SK-N-SH (cell line): Measurements from ENCODE around the gene PTPN6. TPM values are rescaled to one million over a fixed set of nuclear protein-coding genes. Genes with fewer than 3 reads are reported as not detected.

Experiments
- CTCF ChIA-PET: fragments of 300-600, 350-600 bp; formaldehyde crosslinking; extraction: SDS; loops from one replicate; lab custom pipeline; 2021; lab: Yijun Ruan, JAX
- POLR2A ChIA-PET: fragments of 350-600 bp; sonication (Branson Sonifier 250); formaldehyde crosslinking; extraction: SDS; loops from one replicate; lab custom pipeline; 2020; ENCODE audit warnings: antibody characterized with exemption, inconsistent platforms; lab: Yijun Ruan, JAX
- DNase-seq: peaks from one replicate; pipeline ENCODE4 v3.0.0; 2012
- H2AFZ ChIP-seq: fragments of 200-600 bp; sonication (generic); 2 replicates; pipeline ENCODE4 v1.8.1; 2016; ENCODE audit warnings: antibody characterized with exemption, mild to moderate bottlenecking, low read depth
- H3F3A ChIP-seq: fragments of 200-600 bp; sonication (generic); replicated peaks from 2 replicates; pipeline ENCODE3; 2016; ENCODE audit warnings: antibody characterized with exemption, mild to moderate bottlenecking; ENCODE audit not compliant: insufficient read depth
- H3K27ac ChIP-seq, 2 experiments: fragments of 200-500 bp in 1 of 2; fragments of 200-600 bp in 1 of 2; sonication (Bioruptor generic) in 1 of 2; sonication (generic), shearing (Covaris generic) in 1 of 2; 2 replicates each; pipeline versions ENCODE4 v1.5.1 to v1.6.1; 2014 to 2016; ENCODE audit warnings: low read depth in 2 of 2, inconsistent platforms in 1 of 2, low read length in 1 of 2, mild to moderate bottlenecking in 1 of 2, mixed read lengths in 1 of 2
- H3K27me3 ChIP-seq: fragments of 200-600 bp; sonication (generic), shearing (Covaris generic); 2 replicates; pipeline ENCODE4 v1.6.1; 2016; ENCODE audit warnings: mixed run types; ENCODE audit not compliant: insufficient read depth
- H3K36me3 ChIP-seq, 2 experiments: fragments of 200-500 bp in 1 of 2; fragments of 200-600 bp in 1 of 2; sonication (Bioruptor generic) in 1 of 2; sonication (generic) in 1 of 2; replicated peaks in 1 of 2; 2 replicates each; pipeline versions ENCODE3 to v1.5.1; 2014 to 2016; ENCODE audit warnings: low read length in 1 of 2, mild to moderate bottlenecking in 1 of 2; ENCODE audit not compliant: insufficient read depth in 2 of 2, control insufficient read depth in 1 of 2
- H3K4me1 ChIP-seq, 2 experiments: fragments of 200-500 bp in 1 of 2; fragments of 200-600 bp in 1 of 2; sonication (Bioruptor generic) in 1 of 2; sonication (generic), shearing (Covaris generic) in 1 of 2; 2 replicates each; pipeline versions ENCODE4 v1.5.1 to v1.6.1; 2014 to 2016; ENCODE audit warnings: low read depth in 1 of 2, low read length in 1 of 2, mixed run types in 1 of 2; ENCODE audit not compliant: insufficient read depth in 2 of 2, control insufficient read depth in 1 of 2
- H3K4me2 ChIP-seq: fragments of 200-600 bp; sonication (generic), shearing (Covaris generic); 2 replicates; pipeline ENCODE4 v1.6.1; 2017; ENCODE audit warnings: mixed run types
- H3K4me3 ChIP-seq, 2 experiments: fragments of 200-500 bp in 1 of 2; fragments of 200-600 bp in 1 of 2; sonication (Bioruptor generic) in 1 of 2; sonication (generic), shearing (Covaris generic) in 1 of 2; 2 replicates each; pipeline versions ENCODE4 v1.5.1 to v1.8.1; 2014 to 2016; ENCODE audit warnings: low read depth in 2 of 2, inconsistent platforms in 1 of 2, low read length in 1 of 2, mild to moderate bottlenecking in 1 of 2, mixed read lengths in 1 of 2, moderate library complexity in 1 of 2
- H3K79me2 ChIP-seq: fragments of 200-600 bp; sonication (generic); 2 replicates; pipeline ENCODE4 v1.8.1; 2017; ENCODE audit warnings: mild to moderate bottlenecking; ENCODE audit not compliant: insufficient read depth
- H3K9ac ChIP-seq: fragments of 200-600 bp; sonication (generic); 2 replicates; pipeline ENCODE4 v1.6.1; 2017; ENCODE audit warnings: mixed run types
- H3K9me2 ChIP-seq: fragments of 200-600 bp; sonication (generic); 2 replicates; pipeline ENCODE4 v1.6.1; 2017; ENCODE audit warnings: mixed run types
- H3K9me3 ChIP-seq: fragments of 200-600 bp; sonication (generic); 2 replicates; pipeline ENCODE4 v1.6.1; 2017; ENCODE audit warnings: mixed run types, mild to moderate bottlenecking, moderate library complexity
- H4K20me1 ChIP-seq: fragments of 200-600 bp; sonication (generic); 2 replicates; pipeline ENCODE4 v1.6.1; 2017; ENCODE audit warnings: mild to moderate bottlenecking, mixed run types; ENCODE audit not compliant: insufficient read depth
- CTCF ChIP-seq: fragments of 200-600 bp; sonication (generic); IDR thresholded peaks from 2 replicates; pipeline ENCODE4 v1.6.1; 2017; ENCODE audit warnings: antibody characterized with exemption, mild to moderate bottlenecking, moderate library complexity
- ELF1 ChIP-seq: IDR thresholded peaks from 2 replicates; pipeline ENCODE4 v1.4.0; 2012
- FOSL2 ChIP-seq: IDR thresholded peaks from 2 replicates; pipeline ENCODE4 v1.4.0; 2012; ENCODE audit warnings: low read depth, mild to moderate bottlenecking, moderate library complexity, borderline replicate concordance
- FOXJ3 ChIP-seq: sonication (generic); formaldehyde crosslinking; IDR thresholded peaks from 2 replicates; pipeline ENCODE4 v1.5.1; 2020; ENCODE audit warnings: mild to moderate bottlenecking, missing genetic modification reagents
- FOXM1 ChIP-seq: IDR thresholded peaks from 2 replicates; pipeline ENCODE4 v1.4.0; 2012; ENCODE audit warnings: low read depth, mild to moderate bottlenecking
- GABPA ChIP-seq: IDR thresholded peaks from 2 replicates; pipeline ENCODE4 v1.4.0; 2012; ENCODE audit warnings: low read depth, mild to moderate bottlenecking
- JUND ChIP-seq: IDR thresholded peaks from 2 replicates; pipeline ENCODE4 v1.4.0; 2012
- MAX ChIP-seq: IDR thresholded peaks from 2 replicates; pipeline ENCODE4 v1.4.0; 2012; ENCODE audit warnings: low read depth
- MXI1 ChIP-seq: IDR thresholded peaks from 2 replicates; pipeline ENCODE4 v1.6.1; 2012; ENCODE audit warnings: mild to moderate bottlenecking, low read depth, low read length, improper control_type of control experiment
- NRF1 ChIP-seq: IDR thresholded peaks from 2 replicates; pipeline ENCODE4 v1.6.1; 2012; ENCODE audit warnings: low read depth, mild to moderate bottlenecking, low read length
- PBX3 ChIP-seq: IDR thresholded peaks from 2 replicates; pipeline ENCODE4; 2012
- RAD21 ChIP-seq: IDR thresholded peaks from 2 replicates; pipeline ENCODE4 v1.6.1; 2012; ENCODE audit warnings: mild to moderate bottlenecking, low read length
- RCOR1 ChIP-seq: fragments of 150-350 bp; IDR thresholded peaks from 2 replicates; pipeline ENCODE4 v1.6.1; 2017; ENCODE audit warnings: antibody characterized with exemption, low read length
- RFX5 ChIP-seq: IDR thresholded peaks from 2 replicates; pipeline ENCODE4 v1.6.1; 2012; ENCODE audit warnings: mild to moderate bottlenecking, improper control_type of control experiment, low read length
- RXRA ChIP-seq: IDR thresholded peaks from 2 replicates; pipeline ENCODE4 v1.4.0; 2012; ENCODE audit warnings: low read depth, mild to moderate bottlenecking, borderline replicate concordance
- TAF1 ChIP-seq: IDR thresholded peaks from 2 replicates; pipeline ENCODE4 v1.6.1; 2012; ENCODE audit warnings: low read depth, mild to moderate bottlenecking, low read length, moderate library complexity, borderline replicate concordance
- TCF12 ChIP-seq: IDR thresholded peaks from 2 replicates; pipeline ENCODE4 v1.4.0; 2012
- TEAD4 ChIP-seq: IDR thresholded peaks from 2 replicates; pipeline ENCODE4 v1.4.0; 2012; ENCODE audit warnings: mild to moderate bottlenecking, borderline replicate concordance; ENCODE audit not compliant: insufficient read depth
- USF1 ChIP-seq: IDR thresholded peaks from 2 replicates; pipeline ENCODE4 v1.4.0; 2012; ENCODE audit warnings: low read depth, borderline replicate concordance
- YY1 ChIP-seq: IDR thresholded peaks from 2 replicates; pipeline ENCODE4 v1.4.0; 2012; ENCODE audit warnings: low read depth, mild to moderate bottlenecking
- ZBTB33 ChIP-seq: IDR thresholded peaks from 2 replicates; pipeline ENCODE4 v1.4.0; 2012; ENCODE audit warnings: low read depth, borderline replicate concordance
- WGBS: methylation state at CpG from one replicate; pipeline ENCODE4 v1.1.6; 2017; ENCODE audit warnings: low lambda C conversion rate; 5-methylcytosine and 5-hydroxymethylcytosine counted together
- polyA plus RNA-seq, 3 experiments: library from polyadenylated mRNA; depleted of rRNA; stranded (reverse); fragments of >200 nt; gene quantifications; 2 replicates each; pipeline ENCODE4 v1.2.3, GENCODE V29; 2012
- TF ChIP-seq, protein P1 (sequence below): fragments of 150-350 bp; IDR thresholded peaks from 2 replicates; pipeline ENCODE4 v1.6.1; 2016; ENCODE audit warnings: mild to moderate bottlenecking, low read depth, low read length

Gene PTPN6
- polyA plus RNA-seq, 1 of the 3 experiments (the other 2 are of a cell fraction): 0.12 TPM

- Histone ChIP-seq H3K9me2 (no peaks in the 10 kb centered on the region), H3K79me2 (peaks cover 48% of the 10 kb centered on the region), H3K4me2 (peak overlapping the region; percentile 92), H3K4me1 (peaks cover 0 to 18% of the 10 kb centered on the region in 2 experiments; a peak in 2 of 4 replicates), H3F3A (peaks cover 58% of the 10 kb centered on the region), H3K9ac (peak overlapping the region; percentile 76), H2AFZ (no peak overlapping the region), H3K27me3 (no peaks in the 10 kb centered on the region), H4K20me1 (peaks cover 16% of the 10 kb centered on the region), H3K36me3 (peaks cover 56 to 67% of the 10 kb centered on the region in 2 experiments), H3K9me3 (no peaks in the 10 kb centered on the region), H3K27ac (peak overlapping the region; percentile 60 to 90), H3K4me3 (peak overlapping the region; percentile 53 to 66; a peak in 3 of 4 replicates)
- 11% methylated on average over 54 of the region's 80 CpGs for WGBS
- ChIA-PET CTCF (interaction anchor here (0.6 to 9.2 kb wide), 18 partner anchors 8 to 185 kb away, joined by 3 to 134 read pairs (median 4); partner anchors contain the start of genes C1RL, ENO2, MLF2 and SPSB2), POLR2A (interaction anchor here (0.8 to 1.6 kb wide), 14 partner anchors 9 to 405 kb away, joined by 3 to 15 read pairs (median 4); partner anchors contain the start of genes ATN1, ENO2, SPSB2 and USP5)
- peak; percentile 92 for DNase-seq
- TF ChIP-seq TEAD4 (no peak), PBX3 (peak; percentile 74), GABPA (peak; percentile 81), NRF1 (peak; percentile 60), RXRA (no peak), ZBTB33 (peak; percentile 96), RCOR1 (no peak; the same call in 1 of the 2 replicates), USF1 (no peak), FOXJ3 (CRISPR knock-in tag) (no peak), FOXM1 (no peak), RAD21 (peak; percentile 53), FOSL2 (no peak), MAX (peak; percentile 89), CTCF (peak; percentile 88), ELF1 (peak; percentile 81), YY1 (peak; percentile 74; the same call in 1 of the 2 replicates), JUND (peak; percentile 16; the same call in 1 of the 2 replicates), TCF12 (peak; percentile 26; the same call in 1 of the 2 replicates), TAF1 (peak; percentile 69; the same call in 1 of the 2 replicates), RFX5 (0 out of 2 replicates have a peak, but pooled peaks have one; percentile 32), MXI1 (peak; percentile 92)
- TF ChIP-seq, protein P1, sequence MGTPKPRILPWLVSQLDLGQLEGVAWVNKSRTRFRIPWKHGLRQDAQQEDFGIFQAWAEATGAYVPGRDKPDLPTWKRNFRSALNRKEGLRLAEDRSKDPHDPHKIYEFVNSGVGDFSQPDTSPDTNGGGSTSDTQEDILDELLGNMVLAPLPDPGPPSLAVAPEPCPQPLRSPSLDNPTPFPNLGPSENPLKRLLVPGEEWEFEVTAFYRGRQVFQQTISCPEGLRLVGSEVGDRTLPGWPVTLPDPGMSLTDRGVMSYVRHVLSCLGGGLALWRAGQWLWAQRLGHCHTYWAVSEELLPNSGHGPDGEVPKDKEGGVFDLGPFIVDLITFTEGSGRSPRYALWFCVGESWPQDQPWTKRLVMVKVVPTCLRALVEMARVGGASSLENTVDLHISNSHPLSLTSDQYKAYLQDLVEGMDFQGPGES: no peak
These were observed 13.4 kb upstream of the PTPN6 start for GRCh38 chr12:6937481-6938352.
